ENCODE measurements around the gene SIAH1. TPM values are rescaled to one million over a fixed set of nuclear protein-coding genes. Genes with fewer than 3 reads are reported as not detected.

Gene SIAH1
- total and polyA plus RNA-seq, 2 donors (not counting 1 experiment from before 2014, with no cell fraction given): 10.6 to 47.6 TPM

- peaks cover 4% of the 10 kb centered on the region for H3K79me2 ChIP-seq (ENCODE audit: control insufficient read depth, insufficient read depth, low read length)
- no CpG with 5 or more reads among the region's 2 CpGs for WGBS (ENCODE audit: insufficient coverage)
- ChIA-PET POLR2A (no interaction called here), CTCF (interaction anchor here (0.7 to 1.6 kb wide), 3 partner anchors 12 to 311 kb away, joined by 3 to 5 read pairs (median 4); no protein-coding TSS in a partner anchor)
- no peaks in the 10 kb centered on the region for H4K20me1 ChIP-seq (ENCODE audit: control insufficient read depth, insufficient read depth, low read length, poor library complexity, severe bottlenecking)
- H3K27ac Mint-ChIP-seq: no peak overlapping the region
- no peak overlapping the region for H3K27ac ChIP-seq (ENCODE audit: low read length in 2 of 2)
- no peaks in the 10 kb centered on the region for H3K27me3 ChIP-seq (replicated peaks in 1 of 4; ENCODE audit: control extremely low read depth in 1 of 4, control insufficient read depth in 3 of 4, insufficient read depth in 4 of 4, low read length in 3 of 4)
- no peak overlapping the region for H3K9ac ChIP-seq (ENCODE audit: low read length)
- H2AFZ ChIP-seq (ENCODE audit: insufficient read depth, low read depth, low read length, poor library complexity, severe bottlenecking): no peak overlapping the region
- H3K9me3 ChIP-seq (ENCODE audit: control extremely low read depth in 1 of 3, control insufficient read depth in 2 of 3, insufficient read depth in 1 of 3, low read length in 2 of 3): no peaks in the 10 kb centered on the region
- H3K27me3 Mint-ChIP-seq: no peaks in the 10 kb centered on the region
- H3K4me1 Mint-ChIP-seq: peaks cover 17% of the 10 kb centered on the region
- no peak for TF ChIP-seq CTCF (IDR thresholded peaks at IDR 0.05)
- no peak for TF ChIP-seq EZH2 (IDR thresholded peaks at IDR 0.05; ENCODE audit: borderline replicate concordance, insufficient read depth, low read depth, low read length, poor library complexity, severe bottlenecking)
- H3K36me3 ChIP-seq (replicated peaks in 1 of 2; ENCODE audit: control extremely low read depth in 1 of 2, control insufficient read depth in 1 of 2, extremely low read depth in 1 of 2, insufficient read depth in 2 of 2, low read length in 1 of 2): peaks cover 0 to 14% of the 10 kb centered on the region in 2 experiments
- H3K4me3 Mint-ChIP-seq: no peak overlapping the region
- no peaks in the 10 kb centered on the region for H3K9me3 Mint-ChIP-seq (ENCODE audit: insufficient read depth)
- ATAC-seq (ENCODE audit: low read depth) (no peak), DNase-seq (no peak)
- H3K4me2 ChIP-seq (replicated peaks; ENCODE audit: low read depth, low read length, poor library complexity, severe bottlenecking): no peak overlapping the region
- intact Hi-C loops (cut with micrococcal nuclease): no loop called here
- H3K4me1 ChIP-seq (ENCODE audit: control insufficient read depth in 2 of 2, insufficient read depth in 2 of 2, low read length in 2 of 2): peaks cover 18% of the 10 kb centered on the region in 2 donors
- no peak overlapping the region for H3K4me3 ChIP-seq (ENCODE audit: control extremely low read depth in 1 of 5, extremely low read depth in 1 of 5, insufficient read depth in 1 of 5, low read depth in 2 of 5, low read length in 4 of 5)
Measured at GRCh38 chr16:48321317-48322036, 63.7 kb downstream of the SIAH1 start.

- WGBS (ENCODE audit: insufficient coverage): 0% methylated on average over 2 of the region's 4 CpGs
Measured at GRCh38 chr16:48318630-48319029, 66.6 kb downstream of the SIAH1 start.

More at GRCh38 chr16:48318630-48319029, 66.6 kb downstream of the SIAH1 start:
- ATAC-seq (ENCODE audit: low read depth) (no peak), DNase-seq (peak; percentile 15)
- Histone ChIP-seq H3K27ac (ENCODE audit: low read length in 2 of 2) (peak overlapping the region in 1 of 2 donors; percentile 51), H3K4me2 (replicated peaks; ENCODE audit: low read depth, low read length, poor library complexity, severe bottlenecking) (peak overlapping the region; percentile 62), H3K79me2 (ENCODE audit: control insufficient read depth, insufficient read depth, low read length) (peaks cover 4% of the 10 kb centered on the region), H3K9me3 (ENCODE audit: control extremely low read depth in 1 of 3, control insufficient read depth in 2 of 3, insufficient read depth in 1 of 3, low read length in 2 of 3) (no peaks in the 10 kb centered on the region), H2AFZ (ENCODE audit: insufficient read depth, low read depth, low read length, poor library complexity, severe bottlenecking) (peak overlapping the region; percentile 16), H4K20me1 (ENCODE audit: control insufficient read depth, insufficient read depth, low read length, poor library complexity, severe bottlenecking) (no peaks in the 10 kb centered on the region), H3K4me1 (ENCODE audit: control insufficient read depth in 2 of 2, insufficient read depth in 2 of 2, low read length in 2 of 2) (peaks cover 18% of the 10 kb centered on the region in 2 donors), H3K27me3 (replicated peaks in 1 of 4; ENCODE audit: control extremely low read depth in 1 of 4, control insufficient read depth in 3 of 4, insufficient read depth in 4 of 4, low read length in 3 of 4) (no peaks in the 10 kb centered on the region), H3K36me3 (replicated peaks in 1 of 2; ENCODE audit: control extremely low read depth in 1 of 2, control insufficient read depth in 1 of 2, extremely low read depth in 1 of 2, insufficient read depth in 2 of 2, low read length in 1 of 2) (peaks cover 0 to 13% of the 10 kb centered on the region in 2 experiments), H3K9ac (ENCODE audit: low read length) (peak overlapping the region; percentile 37), H3K4me3 (ENCODE audit: control extremely low read depth in 1 of 5, extremely low read depth in 1 of 5, insufficient read depth in 1 of 5, low read depth in 2 of 5, low read length in 4 of 5) (no peak overlapping the region)
- TF ChIP-seq EZH2 (IDR thresholded peaks at IDR 0.05; ENCODE audit: borderline replicate concordance, insufficient read depth, low read depth, low read length, poor library complexity, severe bottlenecking) (no peak), CTCF (IDR thresholded peaks at IDR 0.05) (no peak)
- Mint-ChIP-seq H3K27me3 (no peaks in the 10 kb centered on the region), H3K4me3 (peak overlapping the region; percentile 35), H3K27ac (peak overlapping the region; percentile 26), H3K4me1 (peaks cover 17% of the 10 kb centered on the region), H3K9me3 (ENCODE audit: insufficient read depth) (peaks cover 6% of the 10 kb centered on the region)
- ChIA-PET POLR2A (interaction anchor here (0.6 kb wide), 1 partner anchor 48 kb away, joined by 8 read pairs; no protein-coding TSS in a partner anchor), CTCF (interaction anchor here (0.7 kb wide), 1 partner anchor 37 kb away, joined by 3 read pairs; no protein-coding TSS in a partner anchor)
- intact Hi-C loops (cut with micrococcal nuclease): no loop called here

All from B cell (primary cell).